Testis (tissue), 3 donors: ENCODE data around the gene DYRK4. TPM values are rescaled to one million over a fixed set of nuclear protein-coding genes. Genes with fewer than 3 reads are reported as not detected.
A peak's percentile ranks its signal among the peaks of the same experiment; 100 is the strongest.

ENCODE experiments used
- DNase-seq: peaks from one replicate; pipeline ENCODE4 v3.0.0-alpha.2; 2019
- H3K27ac ChIP-seq, 2 donors: fragments of 200-600 bp; sonication (generic); one replicate each; pipeline ENCODE4 v1.5.1; 2019
- H3K27me3 ChIP-seq: fragments of 200-600 bp; sonication (generic); one replicate; pipeline ENCODE4 v1.5.1; 2019
- H3K36me3 ChIP-seq: fragments of 200-600 bp; sonication (generic); one replicate; pipeline ENCODE4 v1.5.1; 2017; ENCODE audit warnings: low read depth; ENCODE audit errors: missing control alignments
- H3K4me1 ChIP-seq: fragments of 200-600 bp; sonication (generic); one replicate; pipeline ENCODE4 v1.5.1; 2019
- H3K4me3 ChIP-seq, 2 donors: fragments of 200-600 bp; sonication (generic); one replicate each; pipeline ENCODE4 v1.5.1; 2017 to 2019
- H3K9me3 ChIP-seq: fragments of 200-600 bp; sonication (generic); one replicate; pipeline ENCODE4 v1.5.1; 2017
- CTCF ChIP-seq, 3 experiments: fragments of 450-650 bp in 2 of 3; fragments of 200-600 bp in 1 of 3; sonication (generic) in 1 of 3; IDR thresholded peaks; one replicate each; pipeline ENCODE4 v1.5.1; 2016 to 2019; ENCODE audit warnings: antibody characterized with exemption in 3 of 3, mild to moderate bottlenecking in 2 of 3, moderate library complexity in 1 of 3
- POLR2A ChIP-seq: fragments of 450-650 bp; IDR thresholded peaks from one replicate; pipeline ENCODE4 v1.6.1; 2017; ENCODE audit warnings: antibody characterized with exemption, mild to moderate bottlenecking, moderate library complexity
- WGBS, 2 donors: methylation state at CpG; one replicate each; pipeline ENCODE4 v1.1.5; 2018; 5-methylcytosine and 5-hydroxymethylcytosine counted together
- intact Hi-C: fragments of 100-400 bp; cut with DNase I; formaldehyde crosslinking; loops from one replicate; pipeline ENCODE4 v1.15.1; 2023; ENCODE audit warnings: low total_unique reads
- polyA plus RNA-seq: library from polyadenylated mRNA; stranded (reverse); fragments of 350-450 nt; fragmentation: Illumina TruSeq; extraction: RNeasy Lipid Tissue Mini Kit (QIAGEN cat#74804); gene quantifications from one replicate; pipeline ENCODE4 v1.2.3, GENCODE V29; 2014; ENCODE audit warnings: low read depth, low replicate concordance; ENCODE audit not compliant: insufficient read depth
- total RNA-seq, 2 donors: library from RNA; depleted of rRNA; stranded (reverse); fragments of >200 nt; gene quantifications; one replicate each; pipeline ENCODE4 v1.2.3, GENCODE V29; 2016

DYRK4 gene
- total and polyA plus RNA-seq, 3 donors from 2014 or later: 91.2 to 189 (median 138) TPM

GRCh38 chr12:4604684-4605193, 42.7 kb downstream of the DYRK4 start:
- H3K4me1 ChIP-seq: peaks cover 2% of the 10 kb centered on the region
- H3K9me3 ChIP-seq: no peaks in the 10 kb centered on the region
- no peaks in the 10 kb centered on the region for H3K27me3 ChIP-seq
- peak overlapping the region; percentile 48 to 69 for H3K27ac ChIP-seq
- intact Hi-C loops: no loop called here
- 0% methylated on average over 22 to 25 of the region's 25 CpGs for WGBS, 2 donors
- peak; percentile 93 for DNase-seq
- peak overlapping the region; percentile 75 to 76 for H3K4me3 ChIP-seq
- peak; percentile 96 to 99 (median 98) for TF ChIP-seq CTCF (IDR thresholded peaks at IDR 0.05)
- TF ChIP-seq POLR2A: no peak
- H3K36me3 ChIP-seq: no peaks in the 10 kb centered on the region

GRCh38 chr12:4607056-4607455, 45.0 kb downstream of the DYRK4 start:
- WGBS, 2 donors: 50 to 73% methylated on average over 3 of the region's 3 CpGs
- intact Hi-C loops: no loop called here
- DNase-seq: no peak
- Histone ChIP-seq H3K9me3 (no peaks in the 10 kb centered on the region), H3K27ac (no peak overlapping the region), H3K4me3 (no peak overlapping the region), H3K27me3 (no peaks in the 10 kb centered on the region), H3K4me1 (peaks cover 2% of the 10 kb centered on the region), H3K36me3 (no peaks in the 10 kb centered on the region)
- TF ChIP-seq POLR2A (no peak), CTCF (IDR thresholded peaks at IDR 0.05) (no peak)

- Histone ChIP-seq H3K4me3 (no peak overlapping the region), H3K4me1 (peaks cover 2% of the 10 kb centered on the region), H3K27me3 (no peaks in the 10 kb centered on the region), H3K9me3 (no peaks in the 10 kb centered on the region), H3K36me3 (no peaks in the 10 kb centered on the region), H3K27ac (no peak overlapping the region)
- 90 to 92% methylated on average over 9 of the region's 9 CpGs for WGBS, 2 donors
- no peak for TF ChIP-seq POLR2A
- no peak for TF ChIP-seq CTCF (IDR thresholded peaks at IDR 0.05)
- intact Hi-C loops: no loop called here
- DNase-seq: no peak
Measured at GRCh38 chr12:4609071-4609470, 47.1 kb downstream of the DYRK4 start.

- Histone ChIP-seq H3K27me3 (no peaks in the 10 kb centered on the region), H3K4me1 (peaks cover 2% of the 10 kb centered on the region), H3K36me3 (no peaks in the 10 kb centered on the region), H3K27ac (no peak overlapping the region), H3K4me3 (no peak overlapping the region), H3K9me3 (no peaks in the 10 kb centered on the region)
- intact Hi-C loops: no loop called here
- no peak for DNase-seq
- 67 to 74% methylated on average over 4 of the region's 4 CpGs for WGBS, 2 donors
- TF ChIP-seq CTCF (IDR thresholded peaks at IDR 0.05) (no peak), POLR2A (no peak)
Measured at GRCh38 chr12:4610481-4610880, 48.5 kb downstream of the DYRK4 start.

GRCh38 chr12:4615667-4616066, 53.7 kb downstream of the DYRK4 start:
- no peak for TF ChIP-seq POLR2A
- no peak for TF ChIP-seq CTCF (IDR thresholded peaks at IDR 0.05)
- no peak overlapping the region for H3K27ac ChIP-seq
- H3K4me3 ChIP-seq: no peak overlapping the region
- 85 to 87% methylated on average over 9 of the region's 9 CpGs for WGBS, 2 donors
- intact Hi-C loops: no loop called here
- DNase-seq: no peak
- no peaks in the 10 kb centered on the region for H3K36me3 ChIP-seq
- H3K9me3 ChIP-seq: no peaks in the 10 kb centered on the region
- no peaks in the 10 kb centered on the region for H3K27me3 ChIP-seq
- no peaks in the 10 kb centered on the region for H3K4me1 ChIP-seq
